Chondrocyte (in vitro differentiated cells): ENCODE data around the gene PARD6G. TPM values are rescaled to one million over a fixed set of nuclear protein-coding genes. Genes with fewer than 3 reads are reported as not detected.

Experiments used
- DNase-seq: peaks from one replicate; pipeline ENCODE4 v3.0.0; 2021; ENCODE audit warnings: mixed read lengths, low spot score
- H3K27ac Mint-ChIP-seq: one replicate; pipeline ENCODE4 v1.8.0; 2021; ENCODE audit warnings: mild to moderate bottlenecking, moderate library complexity, mixed read lengths; ENCODE audit not compliant: unreplicated experiment
- H3K27me3 Mint-ChIP-seq: 2 replicates; pipeline ENCODE4 v1.8.0; 2021; ENCODE audit warnings: low read depth, mixed read lengths
- H3K36me3 Mint-ChIP-seq: 2 replicates; pipeline ENCODE4 v1.8.0; 2021; ENCODE audit warnings: low read depth, mixed read lengths
- H3K4me1 Mint-ChIP-seq: 2 replicates; pipeline ENCODE4 v1.8.0; 2021; ENCODE audit warnings: low read depth, mild to moderate bottlenecking, mixed read lengths
- H3K4me3 Mint-ChIP-seq: one replicate; pipeline ENCODE4 v1.8.0; 2021; ENCODE audit warnings: mild to moderate bottlenecking, moderate library complexity, mixed read lengths; ENCODE audit not compliant: unreplicated experiment
- H3K9me3 Mint-ChIP-seq: 2 replicates; pipeline ENCODE4 v1.8.0; 2021; ENCODE audit warnings: low read depth, mixed read lengths
- CTCF ChIP-seq: fragments of 200-600 bp; sonication (generic); IDR thresholded peaks from 2 replicates; pipeline ENCODE4 v1.5.0; 2021; ENCODE audit warnings: antibody characterized with exemption, mild to moderate bottlenecking, moderate library complexity
- total RNA-seq: library from RNA; stranded (reverse); gene quantifications from 3 replicates; pipeline ENCODE4 v1.2.1, GENCODE V29; 2021

The PARD6G gene
- total RNA-seq, 1 donor from 2014 or later = 17.7 TPM

GRCh38 chr18:80193701-80194100 is 53.6 kb downstream of the PARD6G start:
- no peak overlapping the region for H3K4me3 Mint-ChIP-seq
- no peak for TF ChIP-seq CTCF

GRCh38 chr18:80192653-80193385 is 54.5 kb downstream of the PARD6G start:
- no peak for DNase-seq
- TF ChIP-seq CTCF = no peak
- Mint-ChIP-seq H3K4me1 (peaks cover 21% of the 10 kb centered on the region), H3K9me3 (no peaks in the 10 kb centered on the region), H3K27ac (no peak overlapping the region), H3K4me3 (no peak overlapping the region), H3K27me3 (no peaks in the 10 kb centered on the region), H3K36me3 (no peaks in the 10 kb centered on the region)

More at GRCh38 chr18:80193701-80194100, 53.6 kb downstream of the PARD6G start:
- Mint-ChIP-seq H3K4me1 (peaks cover 24% of the 10 kb centered on the region), H3K27ac (no peak overlapping the region), H3K36me3 (no peaks in the 10 kb centered on the region), H3K27me3 (no peaks in the 10 kb centered on the region), H3K9me3 (no peaks in the 10 kb centered on the region)
- DNase-seq = no peak

- H3K27ac Mint-ChIP-seq = no peak overlapping the region
- TF ChIP-seq CTCF = no peak
- no peaks in the 10 kb centered on the region for H3K27me3 Mint-ChIP-seq
- H3K9me3 Mint-ChIP-seq = no peaks in the 10 kb centered on the region
- no peaks in the 10 kb centered on the region for H3K36me3 Mint-ChIP-seq
- no peak for DNase-seq
- H3K4me3 Mint-ChIP-seq = no peak overlapping the region
- peaks cover 14% of the 10 kb centered on the region for H3K4me1 Mint-ChIP-seq
Observed at GRCh38 chr18:80191907-80192652, 55.2 kb downstream of the PARD6G start.

- H3K4me3 Mint-ChIP-seq = no peak overlapping the region
- TF ChIP-seq CTCF = no peak
- no peak overlapping the region for H3K27ac Mint-ChIP-seq
- no peaks in the 10 kb centered on the region for H3K27me3 Mint-ChIP-seq
- DNase-seq = no peak
- H3K4me1 Mint-ChIP-seq = peaks cover 6% of the 10 kb centered on the region
- no peaks in the 10 kb centered on the region for H3K36me3 Mint-ChIP-seq
- no peaks in the 10 kb centered on the region for H3K9me3 Mint-ChIP-seq
Observed at GRCh38 chr18:80191264-80191663, 56.0 kb downstream of the PARD6G start.

- no peaks in the 10 kb centered on the region for H3K36me3 Mint-ChIP-seq
- no peak overlapping the region for H3K27ac Mint-ChIP-seq
- no peak for DNase-seq
Observed at GRCh38 chr18:80190311-80190710, 57.0 kb downstream of the PARD6G start.

More at GRCh38 chr18:80190311-80190710, 57.0 kb downstream of the PARD6G start:
- no peaks in the 10 kb centered on the region for H3K27me3 Mint-ChIP-seq
- no peak overlapping the region for H3K4me3 Mint-ChIP-seq
- no peak for TF ChIP-seq CTCF
- H3K9me3 Mint-ChIP-seq = no peaks in the 10 kb centered on the region
- H3K4me1 Mint-ChIP-seq = peaks cover 3% of the 10 kb centered on the region
